T-helper 1 cell (primary cell): ENCODE data around the gene PEX11G.

ENCODE experiments used
- DNase-seq, 5 donors: peaks; one replicate each; pipeline ENCODE4 v3.0.0-alpha.2; 2012 to 2020

Gene PEX11G

DNA sequence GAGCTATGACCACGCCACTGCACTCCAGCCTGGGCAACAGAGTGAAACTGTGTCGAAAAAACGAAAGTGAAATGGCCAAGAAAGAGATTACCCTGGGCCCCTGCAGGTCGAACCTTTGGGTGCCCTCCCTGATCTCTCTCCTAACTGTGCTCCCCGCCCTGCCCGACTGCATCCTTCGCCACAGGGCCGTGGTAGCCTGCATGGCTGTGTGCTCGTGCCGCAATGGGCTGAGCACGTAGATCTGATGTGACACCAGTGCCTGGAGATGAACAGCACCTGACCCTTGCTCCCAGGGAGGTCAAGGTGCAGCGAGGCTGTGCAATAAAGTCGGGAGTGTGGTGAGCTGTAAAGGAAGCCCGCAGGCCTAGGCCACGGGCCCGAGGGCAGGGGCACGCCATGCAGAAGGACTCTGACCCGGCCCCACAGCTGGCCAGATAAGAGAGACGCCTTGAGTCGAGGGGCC lies 60.2 kb downstream of the PEX11G start:
- no peak for DNase-seq

GRCh38 chr19:7427944-7428343 lies 60.9 kb downstream of the PEX11G start:
- peak in 1 of 5 donors; percentile 17 for DNase-seq

GRCh38 chr19:7426986-7427385 lies 61.8 kb downstream of the PEX11G start:
- DNase-seq: peak in 2 of 5 donors; percentile 19 to 58
